Superior temporal gyrus (tissue), 1 donor: ENCODE results near the gene EXOC3L2.

Source experiments
- DNase-seq: peaks from one replicate; pipeline ENCODE4 v3.0.0-alpha.2; 2016; ENCODE audit errors: extremely low spot score

The EXOC3L2 gene

DNA sequence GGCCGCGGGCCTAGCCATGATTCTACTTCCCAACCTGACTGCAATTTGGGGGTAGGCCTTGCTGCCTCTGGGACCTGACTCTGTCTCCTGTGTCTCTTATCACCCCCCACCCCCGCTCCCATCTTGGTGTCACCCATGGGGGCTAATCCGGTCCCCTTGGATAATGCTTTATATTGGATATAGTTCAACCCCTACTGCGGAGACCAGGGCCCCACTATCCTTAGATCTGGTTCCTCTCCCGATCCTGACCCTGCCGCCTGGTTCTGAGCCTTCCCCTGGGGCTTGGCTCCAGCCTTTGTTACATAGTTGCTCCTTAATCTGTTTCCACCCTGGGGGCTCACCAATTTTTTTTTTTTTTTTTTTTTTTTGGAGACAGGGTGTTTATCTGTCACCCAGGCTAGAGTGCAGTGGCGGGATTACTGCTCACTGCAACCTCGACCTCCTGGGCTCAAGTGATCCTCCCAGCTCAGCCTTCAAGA, 65.3 kb downstream of the EXOC3L2 start:
- no peak for DNase-seq

DNA sequence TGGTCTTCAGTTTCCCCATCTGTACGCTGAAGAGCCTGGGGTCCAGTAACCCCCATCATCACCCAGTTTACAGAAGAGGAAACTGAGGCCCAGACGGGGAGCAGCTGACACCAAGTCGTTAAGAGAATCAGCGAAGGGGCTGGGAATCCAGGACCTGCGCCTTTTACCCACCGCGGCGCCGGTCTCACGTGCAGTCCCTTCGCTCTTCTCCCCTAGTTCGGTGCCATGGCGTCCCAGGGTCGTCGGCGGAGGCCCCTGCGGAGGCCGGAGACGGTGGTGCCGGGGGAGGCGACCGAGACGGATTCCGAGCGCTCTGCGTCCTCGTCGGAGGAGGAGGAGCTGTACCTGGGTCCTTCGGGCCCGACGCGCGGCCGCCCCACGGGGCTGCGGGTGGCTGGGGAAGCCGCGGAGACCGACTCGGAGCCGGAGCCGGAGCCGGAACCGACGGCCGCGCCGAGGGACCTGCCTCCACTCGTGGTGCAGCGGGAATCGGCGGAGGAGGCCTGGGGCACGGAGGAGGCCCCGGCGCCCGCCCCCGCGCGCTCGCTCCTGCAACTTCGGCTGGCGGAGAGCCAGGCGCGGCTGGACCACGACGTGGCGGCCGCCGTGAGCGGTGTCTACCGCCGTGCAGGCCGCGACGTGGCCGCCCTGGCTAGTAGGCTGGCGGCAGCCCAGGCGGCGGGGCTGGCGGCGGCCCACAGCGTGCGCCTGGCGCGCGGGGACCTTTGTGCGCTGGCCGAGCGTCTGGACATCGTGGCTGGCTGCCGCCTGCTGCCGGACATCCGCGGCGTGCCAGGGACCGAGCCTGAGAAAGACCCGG, 65.9 kb downstream of the EXOC3L2 start:
- no peak for DNase-seq

DNA sequence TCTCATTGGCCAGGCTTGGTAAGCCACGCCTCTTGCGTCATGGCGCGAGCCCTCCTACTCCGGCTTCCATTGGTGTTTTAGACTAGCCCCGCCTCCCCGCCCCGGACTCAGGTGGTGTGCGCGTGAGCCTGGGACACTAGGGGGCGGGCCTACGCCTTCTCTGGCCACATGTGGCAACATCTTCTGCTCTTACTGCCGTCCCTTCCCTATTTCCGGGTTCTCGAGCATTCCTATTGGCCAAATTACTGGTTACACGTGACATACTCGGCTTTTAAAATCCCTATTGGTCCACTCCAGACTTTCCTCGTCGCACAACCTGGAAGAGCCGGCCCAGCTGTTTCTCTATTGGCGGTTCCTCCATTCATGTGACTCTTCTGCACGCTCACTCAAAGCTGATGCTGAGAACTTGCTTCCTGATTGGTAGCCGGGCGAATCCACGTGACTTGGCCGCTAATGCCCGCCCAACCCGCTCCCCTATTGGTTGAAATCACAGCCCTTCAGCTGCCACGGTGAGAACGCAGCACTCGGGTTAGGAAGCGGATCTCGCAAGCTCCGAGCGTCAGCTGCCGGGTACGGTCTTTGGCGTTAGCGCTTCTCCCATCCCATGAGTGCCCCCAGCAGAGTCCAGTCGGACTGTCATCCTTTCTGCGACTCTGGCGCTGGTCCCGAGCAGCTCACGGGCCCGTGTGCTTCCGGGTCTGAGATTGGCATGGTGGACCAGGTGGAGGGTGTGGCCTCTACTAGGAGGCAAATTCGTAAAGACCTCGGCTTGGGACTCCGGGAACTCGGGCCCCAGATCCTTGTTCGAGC, 66.7 kb downstream of the EXOC3L2 start, which contains the start of gene BLOC1S3:
Gene BLOC1S3, plus strand, starts transcription at position 523 of the 810 bp plus-strand sequence. CDS start 513 bp downstream, outside the sequence.
- peak; percentile 100 for DNase-seq

DNA sequence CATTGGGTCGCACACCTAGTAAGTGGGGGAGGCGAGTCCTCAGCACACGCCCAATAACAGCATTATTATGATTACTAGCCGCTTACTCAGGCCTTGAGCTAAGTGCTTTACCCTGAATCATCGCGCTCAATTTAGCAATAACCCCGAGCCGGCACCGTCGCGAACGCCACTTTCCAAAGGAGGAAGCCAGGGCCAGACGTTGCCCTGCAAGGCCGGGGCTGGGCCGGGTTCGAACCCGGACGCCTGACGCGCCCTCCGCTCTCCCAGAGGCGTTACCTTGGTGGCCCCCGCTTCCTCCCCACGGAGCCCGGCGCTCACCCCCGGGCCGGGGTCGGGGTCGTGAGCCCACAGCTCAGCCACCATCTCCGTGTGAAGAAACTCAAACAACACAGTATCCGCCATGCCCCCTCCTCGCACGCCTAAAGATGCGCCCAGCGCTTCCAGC, 67.4 kb downstream of the EXOC3L2 start, which contains the start of gene TRAPPC6A:
Gene TRAPPC6A, minus strand, starts transcription at position 421 of the 445 bp plus-strand sequence. Its CDS starts 19 bp downstream, at position 402.
- no peak for DNase-seq

DNA sequence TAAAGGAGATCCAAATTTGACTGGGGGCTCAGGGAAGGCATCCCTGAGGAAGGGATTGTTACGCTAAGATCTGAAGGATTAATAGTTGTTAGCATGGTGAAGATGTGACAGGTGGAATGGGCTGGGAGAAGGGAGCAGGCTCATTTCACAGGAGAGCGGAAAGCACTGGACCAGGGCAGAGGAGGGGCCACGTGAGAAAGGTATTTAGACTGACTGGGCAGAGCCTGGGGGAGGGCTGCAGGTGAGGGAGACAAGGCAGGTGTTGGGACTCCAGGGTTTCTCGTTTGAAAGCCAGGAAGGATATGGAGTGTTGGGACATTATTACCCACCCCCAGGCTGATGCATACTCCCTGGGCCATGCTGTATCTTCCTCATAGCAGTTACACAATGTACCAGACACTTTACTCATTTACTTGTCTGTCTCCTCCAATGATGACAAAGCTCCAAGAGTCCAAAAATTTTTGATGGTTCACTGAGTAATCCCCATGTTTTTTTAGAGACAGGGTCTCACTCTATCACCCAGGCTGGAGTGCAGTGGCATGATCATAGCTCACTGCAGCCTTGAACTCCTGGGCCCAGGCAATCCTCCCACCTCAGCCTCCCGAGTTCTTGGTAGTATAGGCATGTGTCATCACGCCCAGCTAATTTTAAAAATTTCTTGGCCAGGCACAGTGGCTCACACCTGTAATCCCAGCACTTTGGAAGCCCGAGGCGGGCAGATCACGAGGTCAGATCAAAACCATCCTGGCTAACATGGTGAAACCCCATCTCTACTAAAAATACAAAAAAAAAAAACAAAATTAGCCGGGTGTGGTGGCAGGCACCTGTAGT, 69.5 kb downstream of the EXOC3L2 start:
- no peak for DNase-seq

DNA sequence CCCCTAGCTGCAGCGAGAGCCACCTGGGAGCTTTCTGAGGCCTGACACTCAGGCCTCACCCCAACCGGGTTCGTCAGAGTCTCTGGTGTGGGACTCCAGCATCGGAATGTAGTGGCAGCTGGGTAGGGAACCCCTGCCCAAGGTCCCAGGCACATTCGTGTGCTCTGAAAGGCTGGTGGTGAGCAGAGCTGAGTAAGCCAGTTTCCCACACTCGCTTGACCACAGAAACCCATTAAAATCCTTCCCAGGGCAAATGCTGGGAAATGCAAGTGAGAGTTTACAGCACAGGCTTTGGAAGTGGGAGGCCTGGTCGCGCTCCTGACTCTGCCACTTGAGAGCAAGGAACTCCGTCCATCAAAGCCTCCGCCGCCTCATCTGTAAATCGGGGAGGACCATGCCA, 71.4 kb downstream of the EXOC3L2 start:
- DNase-seq, result no peak

DNA sequence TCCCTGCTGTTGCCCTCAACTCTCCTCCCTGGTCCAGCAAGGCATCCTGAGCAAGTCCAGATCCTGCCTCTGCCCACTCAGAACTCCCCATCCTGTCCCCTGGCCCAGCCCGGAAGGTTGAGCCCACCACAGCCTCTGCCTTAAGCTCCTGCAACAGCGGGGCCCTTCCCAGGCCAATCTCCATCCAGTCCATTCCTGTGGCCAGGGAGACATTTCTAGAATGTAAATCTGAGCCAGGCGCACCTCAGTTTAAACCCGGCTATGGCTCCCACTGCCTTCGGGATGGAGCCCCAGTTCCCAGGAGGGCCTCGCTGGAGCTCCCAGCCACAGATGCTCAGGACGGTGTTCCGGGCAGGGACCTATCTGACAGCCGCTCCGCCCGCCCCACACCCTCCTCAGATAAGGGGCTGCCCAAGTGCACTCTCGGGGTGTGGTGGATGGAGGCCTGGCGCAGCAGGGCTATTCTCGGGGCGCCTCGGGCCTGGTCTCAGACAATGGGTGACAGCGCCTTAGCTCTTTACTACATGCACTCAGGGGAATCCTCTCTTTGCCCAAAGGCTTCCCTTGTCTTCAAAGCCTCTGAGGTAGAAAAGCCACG, 72.5 kb downstream of the EXOC3L2 start:
- DNase-seq, result no peak

DNA sequence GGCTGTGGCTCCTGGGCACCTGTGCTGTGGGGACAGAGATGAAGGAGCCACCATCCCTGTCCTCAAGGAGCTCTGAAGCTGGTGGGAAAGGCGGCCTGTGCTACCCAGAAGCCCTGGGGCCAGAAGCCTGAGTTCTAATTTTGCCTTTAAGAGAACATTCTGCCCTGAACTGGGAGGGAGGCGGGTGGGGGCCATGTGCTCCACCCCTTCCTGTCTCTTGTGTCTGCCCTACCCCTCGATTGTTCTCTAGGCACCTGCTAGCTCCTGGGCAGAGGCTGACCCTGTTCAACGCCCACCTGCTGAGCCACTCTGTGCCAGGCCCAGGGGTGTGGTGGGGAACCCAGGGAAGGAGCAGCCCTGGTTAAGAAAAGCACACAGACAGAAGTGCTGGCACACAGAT, 73.0 kb downstream of the EXOC3L2 start:
- no peak for DNase-seq

DNA sequence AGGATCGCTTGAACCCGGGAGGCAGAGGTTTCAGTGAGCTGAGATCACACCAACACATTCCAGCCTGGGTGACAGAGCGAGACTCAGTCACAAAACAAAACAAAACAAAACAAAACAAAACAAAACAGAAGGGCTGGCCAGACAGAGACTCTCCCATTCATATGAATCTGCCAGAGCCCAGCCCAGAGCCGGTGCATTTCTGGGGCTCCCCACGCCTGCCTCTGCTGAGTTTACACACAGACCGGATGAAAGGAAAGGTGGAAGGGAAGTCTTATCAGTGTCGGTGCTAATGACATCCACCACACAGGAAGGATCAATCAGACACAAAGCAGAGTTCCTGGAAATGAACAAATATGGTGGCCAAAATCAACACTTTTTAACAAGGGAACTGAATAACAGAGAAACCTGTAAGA, 74.0 kb downstream of the EXOC3L2 start:
- no peak for DNase-seq

DNA sequence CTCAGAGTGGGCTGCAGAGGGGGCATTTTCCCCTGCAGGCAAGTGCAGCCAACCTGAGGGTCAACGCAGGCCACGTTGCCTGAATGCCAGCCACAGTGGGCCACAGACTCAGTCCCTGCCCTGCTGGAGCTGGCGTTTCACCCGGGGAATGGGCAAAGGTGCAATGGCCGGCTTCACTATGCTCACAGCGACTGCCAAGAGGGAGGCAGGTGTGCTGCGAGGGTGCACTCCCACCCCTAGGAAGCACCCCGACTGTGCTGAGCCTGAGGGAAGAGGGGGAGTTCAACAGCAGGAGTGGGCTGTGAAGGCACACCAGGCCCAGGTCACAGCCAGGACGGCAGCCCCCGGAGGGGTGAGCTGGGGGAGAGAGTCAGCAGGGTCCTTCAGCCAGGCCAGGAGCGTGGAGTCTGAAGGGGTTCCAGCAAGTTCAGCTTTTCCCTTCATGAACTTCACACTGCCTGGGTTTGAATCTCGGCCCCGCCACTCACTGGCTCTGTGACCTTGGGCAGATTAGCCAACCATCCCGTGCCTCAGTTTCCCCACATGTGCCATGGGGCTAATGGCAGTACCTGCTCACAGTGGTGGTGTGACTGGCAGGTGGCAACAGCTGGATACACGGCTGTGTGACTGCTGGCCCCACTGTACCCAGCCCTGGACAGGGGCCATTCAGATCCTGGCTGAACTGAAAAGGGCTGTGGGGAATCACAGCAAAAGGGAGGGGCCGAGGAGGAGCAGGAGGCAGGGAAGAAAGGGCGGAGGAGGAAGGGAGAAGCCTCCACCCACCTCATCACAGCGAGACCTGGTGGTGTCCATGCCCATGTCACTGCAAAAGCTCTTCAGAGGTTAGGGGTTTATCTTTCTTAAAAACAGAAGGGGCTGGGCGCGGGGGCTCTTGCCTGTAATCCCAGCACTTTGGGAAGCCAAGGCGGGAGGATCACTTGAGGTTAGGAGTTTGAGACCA, 74.8 kb downstream of the EXOC3L2 start:
- DNase-seq, result no peak

DNA sequence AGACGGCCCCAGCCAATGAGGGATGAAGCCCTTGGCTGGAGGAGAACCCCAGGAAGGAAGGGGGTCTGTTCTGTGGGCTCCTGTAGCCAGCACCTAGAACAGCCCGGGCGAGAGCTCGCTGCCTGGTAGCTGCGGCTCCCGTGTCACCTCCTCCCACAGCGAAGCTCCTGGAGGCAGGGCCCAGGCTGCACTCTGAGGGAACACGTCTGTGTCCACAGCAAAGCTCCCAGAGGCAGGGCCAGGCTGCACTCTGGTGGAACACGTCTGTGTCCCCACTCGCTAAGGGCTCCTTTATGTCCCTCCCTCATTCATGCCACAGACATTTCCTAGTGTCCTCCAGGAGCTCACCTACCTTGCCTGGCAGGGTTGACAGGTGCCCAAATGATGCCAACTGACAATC, 75.6 kb downstream of the EXOC3L2 start:
- DNase-seq, result no peak

DNA sequence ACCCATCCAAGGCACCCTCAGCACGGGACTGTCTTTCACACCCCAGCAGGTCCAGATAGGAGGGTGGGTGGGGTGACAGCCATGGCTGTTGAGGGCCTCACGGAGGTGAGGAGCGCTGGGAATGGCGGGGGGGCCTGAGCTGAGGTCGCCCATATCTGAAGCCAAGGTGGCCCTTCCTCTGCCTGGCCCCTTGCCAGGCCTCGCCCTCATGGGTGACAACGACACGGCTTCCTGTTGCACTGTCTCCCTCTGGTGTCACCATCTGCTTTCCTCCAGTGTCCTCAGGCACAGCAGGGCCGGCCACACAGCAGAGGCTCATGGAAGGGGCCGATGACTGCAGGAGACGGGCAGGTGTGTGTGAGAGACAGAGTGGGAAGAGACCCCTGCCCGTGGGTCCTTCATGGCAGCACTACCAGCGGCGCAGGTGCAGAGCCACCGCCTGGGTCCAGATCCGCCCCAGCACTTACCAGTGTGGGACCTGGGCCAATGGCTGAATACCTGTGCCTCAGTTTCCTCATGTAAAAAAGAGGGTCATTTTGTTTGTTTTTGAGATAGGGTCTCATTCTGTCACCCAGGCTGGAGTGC, 76.3 kb downstream of the EXOC3L2 start:
- DNase-seq, result no peak

DNA sequence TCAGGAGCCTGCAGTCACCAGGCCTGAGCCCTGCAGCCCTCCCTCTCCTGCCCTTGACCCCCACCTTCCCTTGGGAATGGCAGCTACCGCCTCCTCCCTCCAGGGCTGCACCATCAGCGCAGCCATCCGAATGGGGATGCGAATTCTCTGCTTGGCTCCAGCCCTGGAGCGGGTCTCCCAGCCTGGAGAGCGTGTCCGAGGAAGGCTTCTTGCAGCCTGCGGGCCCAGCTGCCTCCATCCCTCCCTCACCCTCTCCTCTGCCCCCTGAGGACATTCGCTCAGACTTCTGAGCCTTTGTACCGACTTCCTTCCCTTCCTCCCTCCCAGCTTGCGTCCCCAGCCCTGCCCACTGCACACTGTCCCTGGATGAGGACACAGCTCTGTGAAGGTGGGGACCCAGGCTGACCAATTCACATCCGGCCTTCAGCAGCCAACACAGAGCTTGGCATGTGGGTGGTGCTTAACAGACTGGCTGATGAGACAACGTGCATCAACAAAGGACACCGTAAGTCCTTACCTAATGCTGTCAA, 78.4 kb downstream of the EXOC3L2 start:
- no peak for DNase-seq

DNA sequence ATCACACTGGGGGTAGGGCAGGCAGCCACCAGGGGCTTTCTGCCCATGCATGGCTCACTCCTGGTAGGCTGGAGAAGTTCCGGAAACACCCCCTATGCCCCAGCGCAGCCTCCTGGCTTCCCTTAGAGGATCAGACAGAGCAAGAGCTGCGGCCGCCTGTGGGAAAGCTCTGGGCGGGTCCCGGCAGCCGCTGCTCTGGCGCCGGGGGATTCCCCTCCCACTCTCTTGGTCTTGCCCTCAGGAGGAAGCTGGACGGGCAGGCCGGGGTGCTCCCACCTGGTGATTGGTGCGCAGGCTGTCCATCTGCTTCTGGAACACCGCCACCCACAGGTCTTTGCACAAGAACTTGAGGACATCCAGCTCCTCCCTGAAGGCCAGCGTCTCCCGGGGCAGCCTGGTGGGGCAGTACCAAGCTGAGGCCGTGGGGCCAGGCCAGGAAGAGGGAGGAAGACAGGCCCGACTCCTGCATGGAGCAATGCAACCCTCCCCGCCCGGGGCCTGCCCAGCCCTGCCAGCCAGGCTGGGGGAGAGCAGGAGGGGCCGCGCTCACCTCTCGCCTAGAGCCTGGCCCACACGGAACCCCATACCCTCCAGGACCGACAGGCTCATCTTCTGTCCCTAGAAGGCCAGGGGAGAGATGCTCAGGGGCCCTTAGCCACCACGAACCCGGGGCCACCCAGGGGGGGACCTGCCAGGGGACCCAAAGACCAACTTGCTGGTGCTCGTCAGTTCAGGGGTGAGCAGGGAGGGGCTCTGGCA, 80.5 kb downstream of the EXOC3L2 start:
- no peak for DNase-seq

DNA sequence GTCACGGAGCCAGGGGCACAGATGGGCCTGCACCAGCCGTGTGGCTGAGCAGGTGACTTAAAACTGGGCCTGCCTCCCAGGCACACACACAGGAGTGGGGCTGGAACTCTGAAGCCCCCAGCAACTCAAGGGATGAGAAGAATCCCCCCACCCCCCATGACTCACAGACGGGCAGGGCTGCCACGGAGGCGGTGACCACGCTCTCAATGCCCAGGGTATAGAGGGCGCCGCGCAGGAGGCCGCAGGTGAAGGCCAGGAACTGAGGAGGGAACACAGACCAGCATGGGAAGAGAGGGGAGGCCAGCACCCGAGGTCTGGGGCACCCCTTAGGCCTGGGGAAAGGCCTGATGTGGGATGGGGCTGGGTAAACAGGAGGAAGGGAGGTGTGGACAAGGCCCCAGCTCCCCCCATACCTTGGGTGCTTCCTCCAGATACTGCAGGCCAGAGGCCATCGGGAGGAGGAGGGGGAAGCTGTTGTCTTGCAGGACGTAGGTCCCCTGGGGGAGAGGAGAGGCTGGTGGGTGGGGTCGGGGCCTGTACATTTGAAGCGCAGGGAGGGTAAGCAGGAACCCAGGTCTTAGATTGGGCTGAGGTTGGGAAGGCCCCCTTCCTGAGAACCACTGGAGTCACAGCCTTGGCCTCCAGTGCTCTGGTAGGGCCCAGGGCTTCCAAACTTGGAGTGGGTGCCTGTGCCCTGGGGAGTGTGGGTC, 81.3 kb downstream of the EXOC3L2 start:
- no peak for DNase-seq

DNA sequence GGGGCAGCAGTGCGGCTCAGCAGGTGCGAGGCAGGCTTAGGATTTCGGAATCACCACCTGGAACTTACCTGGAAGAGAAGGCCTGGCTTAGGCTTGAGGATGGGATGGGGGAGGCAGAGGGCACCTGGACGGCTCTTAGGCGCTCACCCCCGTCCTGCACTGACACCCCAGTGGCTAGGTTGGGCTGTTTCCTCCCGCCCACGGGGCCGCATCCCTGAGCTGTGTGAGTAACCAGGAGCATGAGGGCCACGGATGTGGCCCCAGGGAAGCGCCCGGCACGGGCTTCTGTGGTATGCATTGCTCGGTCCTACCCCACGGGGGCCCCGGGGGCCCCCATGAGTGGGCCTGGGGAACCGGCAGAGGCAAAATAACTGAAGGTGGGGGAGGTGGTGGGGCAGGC, 82.1 kb downstream of the EXOC3L2 start:
- no peak for DNase-seq

DNA sequence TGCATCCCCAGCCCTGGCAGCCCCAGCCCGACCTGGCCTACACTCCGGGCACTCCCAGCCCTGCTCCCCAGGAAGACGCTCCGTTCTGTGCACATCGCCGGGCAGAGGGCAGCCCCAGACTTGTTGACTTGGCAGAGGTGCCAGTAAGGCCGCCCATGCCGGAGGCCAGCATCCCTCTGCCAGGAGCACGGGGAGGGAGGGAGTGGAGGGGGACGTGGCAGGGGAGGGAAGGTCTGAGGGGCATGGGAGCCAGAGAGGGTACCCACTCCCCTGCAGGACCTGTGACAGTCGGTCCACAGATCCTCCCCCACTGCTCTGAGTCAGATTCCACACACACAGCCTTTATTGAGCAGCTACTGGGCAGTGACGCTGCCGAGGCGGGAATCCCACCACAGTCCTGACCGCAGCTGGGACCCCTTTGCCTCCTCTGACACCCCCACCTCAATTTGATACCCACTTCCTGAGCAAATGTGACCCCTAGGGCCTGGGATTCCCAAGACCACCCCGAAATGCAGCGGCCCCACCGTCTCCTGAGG, 82.5 kb downstream of the EXOC3L2 start:
- no peak for DNase-seq
